Stimulated activated CD8-positive, alpha-beta memory T cell treated with anti-CD3 and anti-CD28 coated beads, Interleukin-12 subunit alpha, Interleukin-12 subunit beta, amount 100 ng/mL, for 4 hours (primary cell): ENCODE measurements around the gene TMCO2.
"Not testable (repeated sequence)": the region's sequence is repeated elsewhere in the genome, so short reads cannot be mapped to it uniquely, and the experiment has no call there.

Source experiments
- DNase-seq: peaks from one replicate; pipeline ENCODE4 v3.0.0-alpha.2; 2020; ENCODE audit warnings: low read depth

The TMCO2 gene

GRCh38 chr1:40247655-40248054 is at the start of gene TMCO2:
TSS of gene TMCO2 (plus strand) at chr1:40247937. CDS start at chr1:40247994, 57 bp downstream.
- no peak for DNase-seq

GRCh38 chr1:40199126-40199525 is 48.6 kb upstream of the TMCO2 start:
- no peak for DNase-seq

- DNase-seq: no peak
Measured at GRCh38 chr1:40204856-40205255, 42.9 kb upstream of the TMCO2 start.

- no peak for DNase-seq
Measured at GRCh38 chr1:40210511-40211204, 37.1 kb upstream of the TMCO2 start.

GRCh38 chr1:40218333-40218732 is 29.4 kb upstream of the TMCO2 start:
- no peak for DNase-seq

- DNase-seq: not testable (repeated sequence)
Measured at GRCh38 chr1:40221471-40221905, 26.2 kb upstream of the TMCO2 start.

- DNase-seq: no peak
Measured at GRCh38 chr1:40221977-40222772, 25.6 kb upstream of the TMCO2 start.

- no peak for DNase-seq
Measured at GRCh38 chr1:40224040-40224439, 23.7 kb upstream of the TMCO2 start.

- DNase-seq: no peak
Measured at GRCh38 chr1:40226192-40226591, 21.5 kb upstream of the TMCO2 start.

GRCh38 chr1:40232444-40232843 is 15.3 kb upstream of the TMCO2 start:
- no peak for DNase-seq

GRCh38 chr1:40239626-40240025 is 8.1 kb upstream of the TMCO2 start:
- DNase-seq: no peak

- no peak for DNase-seq
Measured at GRCh38 chr1:40240390-40240789, 7.3 kb upstream of the TMCO2 start.

- no peak for DNase-seq
Measured at GRCh38 chr1:40241362-40241761, 6.4 kb upstream of the TMCO2 start.

- no peak for DNase-seq
Measured at GRCh38 chr1:40243351-40243750, 4.4 kb upstream of the TMCO2 start.

- no peak for DNase-seq
Measured at GRCh38 chr1:40244138-40244744, 3.5 kb upstream of the TMCO2 start.

- DNase-seq: no peak
Measured at GRCh38 chr1:40245686-40246085, 2.1 kb upstream of the TMCO2 start.

- DNase-seq: no peak
Measured at GRCh38 chr1:40248412-40248811, 675 bp downstream of the TMCO2 start.

GRCh38 chr1:40251456-40251855 is 3.7 kb downstream of the TMCO2 start:
- DNase-seq: no peak

- DNase-seq: no peak
Measured at GRCh38 chr1:40252601-40253000, 4.9 kb downstream of the TMCO2 start.

- no peak for DNase-seq
Measured at GRCh38 chr1:40255231-40255630, 7.5 kb downstream of the TMCO2 start.

GRCh38 chr1:40256401-40257084 is 8.8 kb downstream of the TMCO2 start:
- no peak for DNase-seq

- no peak for DNase-seq
Measured at GRCh38 chr1:40257313-40257687, 9.6 kb downstream of the TMCO2 start.
